ENCODE results near the gene CATSPER4. TPM values are rescaled to one million over a fixed set of nuclear protein-coding genes. Genes with fewer than 3 reads are reported as not detected.
"Not testable (repeated sequence)": the region's sequence is repeated elsewhere in the genome, so short reads cannot be mapped to it uniquely, and the experiment has no call there.

Gene CATSPER4
- total RNA-seq, 1 donor from 2014 or later = 0.04 TPM

- TF ChIP-seq CTCF (IDR thresholded peaks at IDR 0.05; ENCODE audit: insufficient read depth, low read length, poor library complexity, severe bottlenecking) = no peak
- no peaks in the 10 kb centered on the region for H3K36me3 ChIP-seq (ENCODE audit: control insufficient read depth, insufficient read depth, low read length)
- H3K4me3 ChIP-seq (ENCODE audit: low read depth, low read length) = no peak overlapping the region
- no peaks in the 10 kb centered on the region for H3K27me3 ChIP-seq (ENCODE audit: control insufficient read depth, insufficient read depth, low read length)
- DNase-seq (ENCODE audit: low read depth) = no peak
Measured at GRCh38 chr1:26218906-26219494, 28.6 kb downstream of the CATSPER4 start.

GRCh38 chr1:26220199-26220912 is 30.0 kb downstream of the CATSPER4 start:
- no peak for DNase-seq (ENCODE audit: low read depth)
- H3K27me3 ChIP-seq (ENCODE audit: control insufficient read depth, insufficient read depth, low read length) = peaks cover 4% of the 10 kb centered on the region
- TF ChIP-seq CTCF (IDR thresholded peaks at IDR 0.05; ENCODE audit: insufficient read depth, low read length, poor library complexity, severe bottlenecking) = no peak
- no peak overlapping the region for H3K4me3 ChIP-seq (ENCODE audit: low read depth, low read length)
- H3K36me3 ChIP-seq (ENCODE audit: control insufficient read depth, insufficient read depth, low read length) = no peaks in the 10 kb centered on the region

GRCh38 chr1:26221094-26221493 is 30.7 kb downstream of the CATSPER4 start:
- H3K4me3 ChIP-seq (ENCODE audit: low read depth, low read length) = no peak overlapping the region
- H3K27me3 ChIP-seq (ENCODE audit: control insufficient read depth, insufficient read depth, low read length) = peaks cover 5% of the 10 kb centered on the region
- no peak for DNase-seq (ENCODE audit: low read depth)
- no peaks in the 10 kb centered on the region for H3K36me3 ChIP-seq (ENCODE audit: control insufficient read depth, insufficient read depth, low read length)
- TF ChIP-seq CTCF (IDR thresholded peaks at IDR 0.05; ENCODE audit: insufficient read depth, low read length, poor library complexity, severe bottlenecking) = no peak

GRCh38 chr1:26224606-26225005 is 34.2 kb downstream of the CATSPER4 start:
- Histone ChIP-seq H3K4me3 (ENCODE audit: low read depth, low read length) (no peak overlapping the region), H3K27me3 (ENCODE audit: control insufficient read depth, insufficient read depth, low read length) (peaks cover 5% of the 10 kb centered on the region), H3K36me3 (ENCODE audit: control insufficient read depth, insufficient read depth, low read length) (no peaks in the 10 kb centered on the region)
- DNase-seq (ENCODE audit: low read depth) = no peak
- no peak for TF ChIP-seq CTCF (IDR thresholded peaks at IDR 0.05; ENCODE audit: insufficient read depth, low read length, poor library complexity, severe bottlenecking)

GRCh38 chr1:26225033-26225831 is 34.8 kb downstream of the CATSPER4 start:
- DNase-seq (ENCODE audit: low read depth) = no peak
- Histone ChIP-seq H3K4me3 (ENCODE audit: low read depth, low read length) (peak overlapping the region; percentile 49), H3K36me3 (ENCODE audit: control insufficient read depth, insufficient read depth, low read length) (no peaks in the 10 kb centered on the region), H3K27me3 (ENCODE audit: control insufficient read depth, insufficient read depth, low read length) (peaks cover 5% of the 10 kb centered on the region)
- TF ChIP-seq CTCF (IDR thresholded peaks at IDR 0.05; ENCODE audit: insufficient read depth, low read length, poor library complexity, severe bottlenecking) = no peak

- H3K27me3 ChIP-seq (ENCODE audit: control insufficient read depth, insufficient read depth, low read length) = not testable (repeated sequence)
Measured at GRCh38 chr1:26230682-26231081, 40.3 kb downstream of the CATSPER4 start.

More at GRCh38 chr1:26230682-26231081, 40.3 kb downstream of the CATSPER4 start:
- H3K4me3 ChIP-seq (ENCODE audit: low read depth, low read length); DNase-seq (ENCODE audit: low read depth); H3K36me3 ChIP-seq (ENCODE audit: control insufficient read depth, insufficient read depth, low read length): not testable (repeated sequence)
